HG03064 (cell line): ENCODE measurements around the gene ZNF646.

Experiments
- ATAC-seq: cut with Tn5 transposase; IDR thresholded peaks from one replicate; pipeline ENCODE4 v1.9.1; 2021; ENCODE audit warnings: low read depth; ENCODE audit not compliant: unreplicated experiment

Gene ZNF646

GRCh38 chr16:31108035-31108793 lies 34.0 kb downstream of the ZNF646 start, which contains the start of gene BCKDK:
Gene BCKDK (plus strand): TSS chr16:31108386. CDS start chr16:31109224, 838 bp downstream.
- peak; percentile 73 for ATAC-seq

GRCh38 chr16:31108794-31109558 lies 34.8 kb downstream of the ZNF646 start:
- ATAC-seq: no peak

GRCh38 chr16:31109622-31110021 lies 35.4 kb downstream of the ZNF646 start:
- ATAC-seq: no peak

GRCh38 chr16:31110106-31111034 lies 36.1 kb downstream of the ZNF646 start:
- no peak for ATAC-seq

- ATAC-seq: no peak
Observed at GRCh38 chr16:31111881-31112466, 37.8 kb downstream of the ZNF646 start.

GRCh38 chr16:31112711-31113110 lies 38.5 kb downstream of the ZNF646 start:
- ATAC-seq: no peak

GRCh38 chr16:31113121-31114120 lies 39.2 kb downstream of the ZNF646 start:
- ATAC-seq: no peak

- ATAC-seq: no peak
Observed at GRCh38 chr16:31114468-31114867, 40.2 kb downstream of the ZNF646 start.

GRCh38 chr16:31117384-31118222 lies 43.4 kb downstream of the ZNF646 start, which contains the start of gene KAT8:
Gene KAT8 (plus strand): TSS chr16:31117664. CDS start chr16:31117682, 18 bp downstream.
- peak; percentile 87 for ATAC-seq

GRCh38 chr16:31118223-31119155 lies 44.3 kb downstream of the ZNF646 start:
- ATAC-seq: no peak

GRCh38 chr16:31120129-31120528 lies 45.9 kb downstream of the ZNF646 start:
- no peak for ATAC-seq

- ATAC-seq: no peak
Observed at GRCh38 chr16:31125844-31126243, 51.6 kb downstream of the ZNF646 start.

GRCh38 chr16:31127182-31127581 lies 53.0 kb downstream of the ZNF646 start:
- ATAC-seq: no peak

- ATAC-seq: no peak
Observed at GRCh38 chr16:31128711-31129567, 54.7 kb downstream of the ZNF646 start.

GRCh38 chr16:31129568-31130335 lies 55.5 kb downstream of the ZNF646 start:
- ATAC-seq: no peak
